Common myeloid progenitor, CD34-positive (primary cell): ENCODE data around the gene AKNAD1.
"Not testable (repeated sequence)": the region's sequence is repeated elsewhere in the genome, so short reads cannot be mapped to it uniquely, and the experiment has no call there.

Experiments used
- CTCF ChIA-PET: fragments of 350-600 bp; sonication (Branson Sonifier 250); formaldehyde crosslinking; loops from one replicate; lab custom pipeline; 2021; ENCODE audit warnings: antibody characterized with exemption; lab: Charles Lee
- POLR2A ChIA-PET: fragments of 350-600 bp; sonication (Branson Sonifier 250); formaldehyde crosslinking; loops from one replicate; lab custom pipeline; 2021; ENCODE audit warnings: antibody characterized with exemption; lab: Charles Lee
- DNase-seq, 3 donors: peaks; one replicate each; pipeline versions ENCODE4 v3.0.0 to v3.0.0-alpha.2; 2013
- H3K27ac ChIP-seq, 2 experiments: 1 replicate in 1 of 2; 2 replicates in 1 of 2; pipeline ENCODE4 v1.7.0; 2013; ENCODE audit warnings: inconsistent platforms in 2 of 2, low read length in 2 of 2, mild to moderate bottlenecking in 2 of 2, low read depth in 1 of 2, moderate library complexity in 1 of 2; ENCODE audit not compliant: severe bottlenecking in 2 of 2, insufficient read depth in 1 of 2, poor library complexity in 1 of 2
- H3K27me3 ChIP-seq, 5 experiments: replicated peaks in 2 of 5; 1 replicate in 3 of 5; 2 replicates in 2 of 5; pipeline versions ENCODE4 v1.6.1 to v1.7.0; 2013; ENCODE audit warnings: low read length in 4 of 5, mild to moderate bottlenecking in 2 of 5, moderate library complexity in 2 of 5, inconsistent platforms in 1 of 5; ENCODE audit not compliant: insufficient read depth in 5 of 5, control insufficient read depth in 4 of 5
- H3K36me3 ChIP-seq, 4 experiments: 1 replicate in 2 of 4; 2 replicates in 2 of 4; pipeline versions ENCODE4 v1.6.1 to v1.7.0; 2013; ENCODE audit warnings: low read length in 3 of 4, control low read depth in 1 of 4, mild to moderate bottlenecking in 1 of 4; ENCODE audit not compliant: control insufficient read depth in 4 of 4, insufficient read depth in 4 of 4
- H3K4me1 ChIP-seq, 4 experiments: 1 replicate in 3 of 4; 2 replicates in 1 of 4; pipeline versions ENCODE4 v1.6.1 to v1.7.1; 2013; ENCODE audit warnings: low read length in 3 of 4, mild to moderate bottlenecking in 3 of 4, control low read depth in 1 of 4, inconsistent platforms in 1 of 4, moderate library complexity in 1 of 4; ENCODE audit not compliant: control insufficient read depth in 4 of 4, insufficient read depth in 4 of 4; ENCODE audit errors: control extremely low read depth in 1 of 4
- H3K4me3 ChIP-seq, 7 experiments: 1 replicate in 4 of 7; 2 replicates in 3 of 7; pipeline versions ENCODE4 v1.5.1 to v1.7.0; 2013; ENCODE audit warnings: mild to moderate bottlenecking in 7 of 7, low read length in 6 of 7, moderate library complexity in 6 of 7, inconsistent platforms in 2 of 7, low read depth in 2 of 7, control low read depth in 1 of 7; ENCODE audit not compliant: insufficient read depth in 4 of 7, control insufficient read depth in 1 of 7; ENCODE audit errors: extremely low read depth in 1 of 7
- H3K9me3 ChIP-seq, 5 experiments: 1 replicate in 4 of 5; 2 replicates in 1 of 5; pipeline versions ENCODE4 v1.6.1 to v1.7.1; 2013; ENCODE audit warnings: low read length in 4 of 5, mild to moderate bottlenecking in 2 of 5, inconsistent platforms in 1 of 5, low read depth in 1 of 5, moderate library complexity in 1 of 5; ENCODE audit not compliant: control insufficient read depth in 4 of 5, insufficient read depth in 2 of 5; ENCODE audit errors: control extremely low read depth in 1 of 5
- WGBS: methylation state at CpG from one replicate; pipeline ENCODE4 v1.1.5; 2013; ENCODE audit not compliant: insufficient coverage; 5-methylcytosine and 5-hydroxymethylcytosine counted together

AKNAD1 gene

GRCh38 chr1:108799001-108799400, 57.9 kb downstream of the AKNAD1 start:
- Histone ChIP-seq H3K4me1 (no peaks in the 10 kb centered on the region), H3K4me3 (no peak overlapping the region), H3K27ac (no peak overlapping the region), H3K27me3 (no peaks in the 10 kb centered on the region), H3K9me3 (peaks cover 0 to 3% (median 0%) of the 10 kb centered on the region in 5 experiments), H3K36me3 (peaks cover 33 to 90% (median 35%) of the 10 kb centered on the region in 4 experiments)
- WGBS, result no CpG with 5 or more reads among the region's 1 CpG
- DNase-seq, result no peak
- ChIA-PET CTCF (interaction anchor here (0.9 to 1.6 kb wide), 2 partner anchors 10 to 136 kb away, joined by 3 to 4 read pairs; no protein-coding TSS in a partner anchor), POLR2A (no interaction called here)

GRCh38 chr1:108792420-108792819, 64.5 kb downstream of the AKNAD1 start:
- ChIA-PET CTCF (interaction anchor here (1.0 to 2.0 kb wide), 2 partner anchors 13 to 106 kb away, joined by 3 to 5 read pairs; no protein-coding TSS in a partner anchor), POLR2A (no interaction called here)
- H3K27ac ChIP-seq, result no peak overlapping the region
- no peak for DNase-seq
- peaks cover 8 to 26% (median 10%) of the 10 kb centered on the region in 5 experiments for H3K9me3 ChIP-seq
- H3K4me1 ChIP-seq, result no peaks in the 10 kb centered on the region
- no peaks in the 10 kb centered on the region for H3K27me3 ChIP-seq
- peaks cover 31 to 94% (median 38%) of the 10 kb centered on the region in 4 experiments for H3K36me3 ChIP-seq
- no peak overlapping the region for H3K4me3 ChIP-seq
- no CpG with 5 or more reads among the region's 2 CpGs for WGBS

DNA sequence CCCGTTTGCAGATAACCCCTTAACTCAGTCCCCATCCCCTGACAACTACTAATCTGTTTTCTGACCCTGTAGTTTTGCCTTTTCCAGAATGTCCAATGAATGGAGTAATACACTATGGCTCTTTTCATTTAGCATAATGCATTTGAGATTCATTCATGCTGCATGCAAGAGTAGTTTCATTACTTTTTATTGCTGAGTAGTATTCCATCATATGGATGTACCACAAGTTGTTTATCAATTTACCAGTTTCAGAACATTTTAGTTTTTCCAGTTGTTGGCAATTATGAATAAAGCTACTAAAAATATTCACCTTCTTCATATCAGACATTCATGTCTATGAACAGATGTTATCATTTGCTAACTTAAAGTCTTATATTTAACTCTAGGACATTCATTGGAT, 65.1 kb downstream of the AKNAD1 start:
- WGBS, result 100% methylated on average over 1 of the region's 1 CpG
- peaks cover 31 to 95% (median 37%) of the 10 kb centered on the region in 4 experiments for H3K36me3 ChIP-seq

GRCh38 chr1:108785880-108786279, 71.0 kb downstream of the AKNAD1 start:
- Histone ChIP-seq H3K4me1 (no peaks in the 10 kb centered on the region), H3K4me3 (no peak overlapping the region), H3K9me3 (peaks cover 4 to 38% (median 23%) of the 10 kb centered on the region in 5 experiments), H3K36me3 (peaks cover 34 to 96% (median 45%) of the 10 kb centered on the region in 4 experiments), H3K27ac (no peak overlapping the region), H3K27me3 (no peaks in the 10 kb centered on the region)
- peak in 1 of 3 donors; percentile 8 for DNase-seq
- 100% methylated on average over 1 of the region's 2 CpGs for WGBS
- ChIA-PET POLR2A (no interaction called here), CTCF (no interaction called here)

More for the DNA sequence above, 65.1 kb downstream of the AKNAD1 start:
- no peaks in the 10 kb centered on the region for H3K4me1 ChIP-seq
- no peaks in the 10 kb centered on the region for H3K27me3 ChIP-seq
- H3K27ac ChIP-seq, result no peak overlapping the region
- DNase-seq, result no peak
- peaks cover 8 to 29% (median 10%) of the 10 kb centered on the region in 5 experiments for H3K9me3 ChIP-seq
- ChIA-PET POLR2A (no interaction called here), CTCF (interaction anchor here (1.7 to 2.0 kb wide), 2 partner anchors 13 to 107 kb away, joined by 5 to 6 read pairs; no protein-coding TSS in a partner anchor)
- H3K4me3 ChIP-seq, result no peak overlapping the region

- WGBS, result 100% methylated on average over 6 of the region's 6 CpGs
Measured at GRCh38 chr1:108785264-108785663, 71.6 kb downstream of the AKNAD1 start.

DNA sequence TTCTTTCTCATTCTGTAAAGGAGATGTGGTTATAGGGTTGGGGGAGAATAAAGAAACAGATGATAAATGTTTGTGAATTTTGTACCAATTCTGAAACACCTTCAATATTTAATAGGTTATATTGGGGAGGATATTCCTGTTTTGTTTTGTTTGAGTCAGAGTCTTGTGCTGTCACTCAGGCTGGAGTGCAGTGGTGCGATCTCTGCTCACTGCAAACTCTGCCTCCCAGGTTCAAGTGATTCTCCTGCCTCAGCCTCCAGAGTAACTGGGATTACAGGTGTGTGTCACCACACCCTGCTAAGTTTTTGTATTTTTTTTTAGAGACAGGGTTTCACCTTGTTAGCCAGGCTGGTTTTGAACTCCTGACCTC, 75.3 kb downstream of the AKNAD1 start:
- H3K36me3 ChIP-seq, result peaks cover 35 to 88% (median 54%) of the 10 kb centered on the region in 4 experiments
- no CpG with 5 or more reads among the region's 1 CpG for WGBS
- POLR2A ChIA-PET, H3K4me1 ChIP-seq, H3K27me3 ChIP-seq, H3K27ac ChIP-seq, DNase-seq, H3K4me3 ChIP-seq, CTCF ChIA-PET: not testable (repeated sequence)
- H3K9me3 ChIP-seq, result peaks cover 4 to 32% (median 23%) of the 10 kb centered on the region in 5 experiments

More at GRCh38 chr1:108785264-108785663, 71.6 kb downstream of the AKNAD1 start:
- ChIA-PET POLR2A (no interaction called here), CTCF (no interaction called here)
- Histone ChIP-seq H3K36me3 (peaks cover 37 to 90% (median 44%) of the 10 kb centered on the region in 4 experiments), H3K27me3 (no peaks in the 10 kb centered on the region), H3K27ac (no peak overlapping the region), H3K4me1 (no peaks in the 10 kb centered on the region), H3K4me3 (no peak overlapping the region), H3K9me3 (peaks cover 4 to 36% (median 23%) of the 10 kb centered on the region in 5 experiments)
- peak in 2 of 3 donors; percentile 19 to 20 for DNase-seq

GRCh38 chr1:108780937-108781574, 75.8 kb downstream of the AKNAD1 start:
- H3K36me3 ChIP-seq, result peaks cover 30 to 88% (median 52%) of the 10 kb centered on the region in 4 experiments
- DNase-seq, result peak in 1 of 3 donors; percentile 1
- H3K9me3 ChIP-seq, result peaks cover 0 to 27% (median 18%) of the 10 kb centered on the region in 5 experiments
- H3K4me1 ChIP-seq, result no peaks in the 10 kb centered on the region
- H3K27ac ChIP-seq, result no peak overlapping the region
- ChIA-PET CTCF (no interaction called here), POLR2A (no interaction called here)
- no CpG with 5 or more reads among the region's 3 CpGs for WGBS
- no peaks in the 10 kb centered on the region for H3K27me3 ChIP-seq
- H3K4me3 ChIP-seq, result no peak overlapping the region
